ENCODE measurements around the gene LYZL4.

The LYZL4 gene, protein sequence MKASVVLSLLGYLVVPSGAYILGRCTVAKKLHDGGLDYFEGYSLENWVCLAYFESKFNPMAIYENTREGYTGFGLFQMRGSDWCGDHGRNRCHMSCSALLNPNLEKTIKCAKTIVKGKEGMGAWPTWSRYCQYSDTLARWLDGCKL

GRCh38 chr3:42410370-42411131, at the start of gene LYZL4:
Gene LYZL4, minus strand, starts transcription at chr3:42410610. Its CDS starts 3,359 bp downstream, at chr3:42407251.
- no peak for DNase-seq

GRCh38 chr3:42459151-42459550, 48.7 kb upstream of the LYZL4 start:
- no peak for DNase-seq

DNA sequence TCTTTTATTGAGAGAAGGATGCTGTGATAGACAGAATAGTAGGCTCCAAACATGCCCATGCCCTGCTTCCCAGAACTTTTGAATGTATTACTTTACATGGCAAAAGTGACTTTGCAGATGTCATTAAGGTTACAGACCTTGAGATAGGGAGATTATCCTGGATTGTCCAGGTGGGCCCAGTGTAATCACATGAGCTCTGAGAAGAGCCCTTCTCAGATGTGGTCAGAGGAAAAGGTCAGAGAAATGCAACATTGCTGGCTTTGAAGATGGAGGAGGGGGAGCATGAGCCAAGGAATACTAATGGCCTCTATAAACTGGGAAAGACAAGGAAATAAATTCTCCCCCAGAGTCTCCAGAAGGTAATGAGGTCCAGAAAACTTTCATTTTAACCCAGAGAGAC, 45.8 kb upstream of the LYZL4 start:
- DNase-seq: no peak

- no peak for DNase-seq
Measured at GRCh38 chr3:42451546-42452230, 41.3 kb upstream of the LYZL4 start.

- no peak for DNase-seq
Measured at GRCh38 chr3:42451116-42451515, 40.7 kb upstream of the LYZL4 start.

- DNase-seq: no peak
Measured at GRCh38 chr3:42450567-42450966, 40.2 kb upstream of the LYZL4 start.

- no peak for DNase-seq
Measured at GRCh38 chr3:42447481-42447880, 37.1 kb upstream of the LYZL4 start.

- no peak for DNase-seq
Measured at GRCh38 chr3:42446111-42447050, 36.0 kb upstream of the LYZL4 start.

- DNase-seq: no peak
Measured at GRCh38 chr3:42443819-42444436, 33.5 kb upstream of the LYZL4 start.

DNA sequence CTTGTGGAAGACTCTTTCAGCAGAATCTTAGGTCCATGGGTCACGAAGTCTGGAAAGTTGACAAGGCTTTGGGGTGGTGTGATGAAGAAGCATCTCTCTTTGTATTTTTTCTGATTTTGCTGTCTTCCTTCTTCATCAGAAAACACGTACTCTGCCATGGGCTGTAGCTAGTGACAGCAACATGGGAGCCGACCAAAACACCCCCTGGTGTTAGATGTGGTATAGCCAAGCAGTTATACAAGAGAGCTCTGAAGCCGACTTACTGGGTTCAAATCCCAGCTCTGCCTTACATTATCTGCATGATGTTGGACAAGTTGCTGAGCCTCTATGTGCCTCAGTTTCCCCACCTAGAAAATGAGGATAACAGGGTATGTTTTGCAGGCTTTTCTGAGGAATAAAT, 32.9 kb upstream of the LYZL4 start:
- DNase-seq: no peak

DNA sequence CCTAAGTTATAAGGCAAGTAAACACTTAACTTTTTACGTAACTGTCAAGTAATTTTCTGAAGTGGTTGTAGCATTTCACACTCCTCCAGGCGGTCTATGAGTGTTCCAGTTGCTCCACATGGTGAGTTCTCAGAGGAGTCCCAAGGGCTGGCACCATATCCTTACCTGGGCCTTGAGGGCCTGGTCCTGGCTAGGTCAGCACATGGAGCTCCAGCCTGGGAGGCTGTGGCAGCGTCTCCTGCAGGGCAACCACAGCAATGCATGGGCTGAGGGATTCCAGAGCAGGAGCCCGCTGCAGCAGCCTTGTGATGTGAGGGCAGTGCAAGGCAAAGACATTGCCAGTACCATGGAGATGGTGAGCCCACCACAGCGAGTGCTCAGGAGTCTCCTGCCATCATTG, 32.2 kb upstream of the LYZL4 start:
- DNase-seq: no peak

- no peak for DNase-seq
Measured at GRCh38 chr3:42441791-42442190, 31.4 kb upstream of the LYZL4 start.

- no peak for DNase-seq
Measured at GRCh38 chr3:42440924-42441323, 30.5 kb upstream of the LYZL4 start.

DNA sequence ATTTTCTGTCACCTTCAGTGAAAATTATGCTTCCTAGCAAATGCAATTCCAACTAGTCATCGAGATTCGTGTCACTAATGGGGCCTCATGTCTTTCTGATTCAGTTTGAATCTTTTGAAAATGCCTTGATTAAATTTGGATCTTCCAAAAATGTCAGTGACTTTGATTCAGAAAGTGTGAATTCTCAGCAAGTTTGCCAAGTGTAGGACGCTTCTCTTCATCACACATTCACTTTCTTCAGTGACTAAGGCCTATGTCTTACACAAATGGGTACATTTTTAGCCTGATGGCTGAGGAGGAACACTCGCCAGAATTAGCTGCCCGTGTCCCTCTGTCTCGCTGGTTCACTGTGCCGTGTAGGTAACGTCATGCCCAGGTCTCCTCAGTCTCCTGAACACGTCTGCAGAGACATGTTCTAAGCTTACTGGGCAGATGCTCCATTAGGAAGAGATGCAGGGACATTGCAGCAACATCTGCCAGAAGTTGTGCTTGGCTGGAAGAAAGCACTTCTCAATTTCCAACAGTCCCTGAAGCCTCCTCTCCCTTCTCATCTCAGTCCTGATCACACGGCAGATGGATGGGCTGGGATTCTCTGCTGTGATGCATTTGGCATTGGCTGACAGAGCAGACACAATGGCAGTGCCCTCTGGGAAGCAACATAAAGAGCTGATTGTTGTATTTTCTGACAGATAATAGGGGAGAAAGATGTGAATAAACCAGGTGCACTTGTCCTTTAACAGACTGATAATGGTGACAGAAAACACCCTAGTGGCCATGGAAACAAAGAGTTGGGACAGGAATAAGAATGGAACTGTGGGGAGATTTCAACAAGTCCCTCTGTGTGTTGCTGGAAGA, 29.1 kb upstream of the LYZL4 start:
- no peak for DNase-seq

DNA sequence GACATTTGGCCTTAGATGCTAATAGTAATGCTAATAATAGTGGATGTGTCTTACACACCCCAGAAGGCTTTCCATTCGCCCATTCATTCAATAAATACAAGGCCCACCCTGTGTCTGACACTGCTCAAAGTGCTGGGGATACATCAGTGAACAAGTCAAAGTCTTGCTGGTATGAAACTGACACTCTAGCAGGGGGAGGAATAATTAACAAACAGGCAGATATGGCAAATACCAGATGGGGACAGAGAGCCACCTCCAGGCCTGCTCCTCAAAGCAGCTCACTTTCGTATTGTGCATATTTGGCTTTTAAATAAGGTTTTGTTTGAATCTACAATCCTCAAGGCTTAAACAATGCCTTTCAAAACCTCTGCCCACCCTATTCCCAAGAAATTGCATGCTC, 28.3 kb upstream of the LYZL4 start:
- no peak for DNase-seq

DNA sequence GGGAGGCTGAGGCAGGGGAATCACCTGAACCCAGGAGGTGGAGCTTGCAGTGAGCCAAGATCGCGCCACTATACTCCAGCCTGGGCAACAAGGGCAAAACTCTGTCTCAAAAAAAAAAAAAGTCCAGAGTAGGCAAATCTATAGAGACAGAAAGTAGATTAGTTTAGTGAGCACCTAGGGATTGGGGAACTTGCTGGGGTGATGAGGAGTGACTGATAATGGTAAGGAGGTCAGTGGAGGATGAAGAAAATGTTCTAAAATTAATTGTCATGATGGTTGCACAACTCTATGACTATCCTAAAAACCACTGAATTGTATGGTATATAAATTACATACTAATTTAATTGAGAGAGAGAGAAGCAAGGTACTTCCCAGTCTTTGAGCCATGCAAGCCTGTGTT, 27.8 kb upstream of the LYZL4 start:
- no peak for DNase-seq

DNA sequence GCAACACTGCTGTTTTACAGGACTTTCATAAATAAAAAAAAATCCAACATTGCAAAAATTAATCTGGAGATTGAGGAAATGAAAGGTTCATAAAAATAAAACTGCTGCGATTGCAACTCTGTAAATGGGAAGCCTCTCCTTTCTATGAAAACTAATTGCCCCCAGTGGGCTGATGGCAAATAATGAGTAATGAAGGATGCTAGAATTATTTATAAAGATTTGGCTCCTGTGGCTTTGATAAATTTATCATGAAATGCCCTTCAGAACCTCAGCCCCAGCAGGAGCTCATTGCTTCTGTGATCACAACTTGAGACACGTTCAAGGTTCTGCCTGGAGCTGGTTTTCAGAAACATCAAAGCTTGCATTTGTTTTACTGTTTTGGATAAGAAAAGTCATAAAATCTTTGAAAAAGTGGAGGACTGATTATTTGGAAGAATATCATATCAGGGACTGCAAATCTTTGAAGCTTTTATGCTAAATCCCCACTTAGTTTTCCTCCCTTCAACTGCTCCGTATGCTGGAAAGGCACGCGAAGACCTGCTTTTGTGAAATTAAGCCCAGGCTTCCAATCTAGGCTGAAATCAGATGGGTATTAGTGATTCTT, 24.5 kb upstream of the LYZL4 start:
- DNase-seq: no peak

GRCh38 chr3:42432485-42432884, 22.1 kb upstream of the LYZL4 start:
- no peak for DNase-seq

DNA sequence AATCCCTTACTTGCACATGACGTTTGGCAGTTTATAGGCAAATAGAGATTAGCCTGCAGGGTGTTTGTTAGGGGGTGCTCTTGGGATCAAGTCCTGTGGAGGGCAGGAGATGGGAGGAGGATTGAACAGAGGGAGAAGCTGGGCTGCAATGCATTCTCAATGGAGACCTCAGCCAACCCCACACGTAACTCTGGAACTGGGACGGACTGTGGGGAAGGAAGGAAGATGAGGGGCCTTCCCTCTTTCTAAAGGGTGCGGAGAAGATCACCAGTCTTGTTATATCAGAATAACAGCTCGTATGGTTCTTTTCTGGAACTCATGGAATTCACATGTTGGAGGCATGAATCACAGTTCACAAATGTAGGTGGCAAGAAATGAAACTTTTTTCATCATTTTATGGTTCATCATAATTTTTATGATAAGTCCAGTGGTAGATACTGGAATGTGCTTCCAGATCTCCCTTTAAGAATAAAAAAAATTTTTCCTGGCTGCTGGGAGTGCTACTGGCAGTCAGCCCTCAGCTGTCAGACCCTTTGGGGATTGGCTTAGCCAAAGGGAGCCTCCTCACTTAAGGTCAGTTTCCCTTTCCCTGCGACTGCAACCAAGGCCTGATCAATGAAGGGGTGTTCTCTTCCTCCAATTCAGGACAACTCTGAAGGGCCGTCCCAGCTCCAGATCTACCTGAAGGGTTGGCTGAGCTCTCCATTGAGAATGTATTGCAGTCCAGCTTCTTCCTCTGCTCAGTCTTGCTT, 20.5 kb upstream of the LYZL4 start:
- no peak for DNase-seq

- no peak for DNase-seq
Measured at GRCh38 chr3:42428830-42429229, 18.4 kb upstream of the LYZL4 start.

All from NCI-H510A (cell line).